BLaER1 treated with 17β-estradiol and CSF1 and Interleukin-3, amounts not matched to agents 10 nM and 100 nM (cell line): ENCODE results near the gene MSI2.
A peak's percentile ranks its signal among the peaks of the same experiment; 100 is the strongest.
"Not testable (repeated sequence)": the region's sequence is repeated elsewhere in the genome, so short reads cannot be mapped to it uniquely, and the experiment has no call there.

Experiments used
- H3K27ac ChIP-seq, 11 experiments: shearing (Covaris generic); formaldehyde crosslinking; 2 replicates each; pipeline ENCODE4 v1.8.1; 2022
- H3K27me3 ChIP-seq, 11 experiments: shearing (Covaris generic); formaldehyde crosslinking; 2 replicates each; pipeline ENCODE4 v1.8.1; 2022
- H3K36me3 ChIP-seq, 11 experiments: shearing (Covaris generic); formaldehyde crosslinking; 2 replicates each; pipeline ENCODE4 v1.8.1; 2022
- H3K4me1 ChIP-seq, 10 experiments: shearing (Covaris generic); formaldehyde crosslinking; 2 replicates each; pipeline ENCODE4 v1.8.1; 2022
- H3K4me2 ChIP-seq, 11 experiments: shearing (Covaris generic); formaldehyde crosslinking; 2 replicates each; pipeline ENCODE4 v1.8.1; 2022
- H3K4me3 ChIP-seq, 10 experiments: shearing (Covaris generic); formaldehyde crosslinking; 2 replicates each; pipeline ENCODE4 v1.8.1; 2022
- H3K9ac ChIP-seq, 11 experiments: shearing (Covaris generic); formaldehyde crosslinking; 2 replicates each; pipeline ENCODE4 v1.8.1; 2022
- H3K9me3 ChIP-seq, 11 experiments: shearing (Covaris generic); formaldehyde crosslinking; replicated peaks in 1 of 11; 2 replicates each; pipeline ENCODE4 v1.8.1; 2022
- H4K20me1 ChIP-seq, 11 experiments: shearing (Covaris generic); formaldehyde crosslinking; 2 replicates each; pipeline ENCODE4 v1.8.1; 2022
- Cebpa-rat ChIP-seq, 11 experiments: shearing (Covaris generic); IDR thresholded peaks; 2 replicates each; pipeline ENCODE4 v1.8.1; 2022

MSI2 gene

DNA sequence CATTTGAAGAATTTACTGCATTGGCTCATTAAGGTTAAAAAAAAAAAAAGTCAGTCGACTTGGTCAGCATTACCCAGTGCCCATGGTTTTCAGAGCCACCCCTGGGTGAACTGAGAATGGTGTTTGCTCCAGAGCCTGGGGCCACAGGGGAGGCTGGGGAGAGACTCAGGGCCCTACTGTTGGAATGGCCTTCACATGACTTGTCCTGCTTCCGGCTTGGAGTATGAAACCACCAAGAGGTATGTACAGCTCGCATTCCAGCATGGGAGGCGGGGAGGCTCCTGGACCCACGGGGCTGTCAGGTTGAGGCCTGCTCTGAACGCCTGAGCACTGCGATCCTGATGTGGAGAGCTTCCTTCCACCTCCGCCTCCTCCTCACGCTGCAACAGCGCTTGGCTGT, 36.8 kb downstream of the MSI2 start:
- H3K27me3 ChIP-seq, result no peaks in the 10 kb centered on the region
- 0 out of 22 replicates have a peak overlapping the region, but pooled peaks of 1 of the 11 experiments have one; percentile 3 for H3K4me2 ChIP-seq
- H3K36me3 ChIP-seq, result peaks cover 9 to 100% (median 90%) of the 10 kb centered on the region in 11 experiments
- no peak for TF ChIP-seq Cebpa-rat (IDR thresholded peaks at IDR 0.05)
- H3K4me3 ChIP-seq, result no peak overlapping the region
- H3K27ac ChIP-seq, result no peak overlapping the region
- peaks cover 8 to 68% (median 40%) of the 10 kb centered on the region in 11 experiments; a peak in 18 of 22 replicates for H4K20me1 ChIP-seq
- peaks cover 9 to 48% (median 32%) of the 10 kb centered on the region in 11 experiments for H3K9me3 ChIP-seq
- peaks cover 5 to 61% (median 44%) of the 10 kb centered on the region in 10 experiments; a peak in 17 of 20 replicates for H3K4me1 ChIP-seq
- H3K9ac ChIP-seq, result no peak overlapping the region

DNA sequence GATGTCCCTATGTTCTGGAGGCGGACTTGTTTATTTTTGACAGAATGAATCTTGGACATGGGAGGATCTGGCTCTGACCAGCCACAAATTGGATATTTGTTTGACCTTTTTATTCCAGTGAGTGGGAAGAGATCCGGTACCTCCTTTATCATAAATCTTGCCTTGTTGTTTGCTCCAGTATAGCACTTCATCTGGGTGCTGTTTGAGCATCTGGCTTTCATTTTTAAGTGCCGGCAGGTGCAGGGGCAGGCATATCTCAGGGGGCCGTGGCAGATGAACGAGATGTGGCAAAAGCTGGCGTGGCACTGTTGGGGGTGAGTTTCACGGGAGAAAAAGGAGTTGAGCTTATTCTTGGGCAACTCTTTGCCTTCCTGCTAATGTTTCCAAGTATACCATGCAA, 37.8 kb downstream of the MSI2 start:
- Histone ChIP-seq H3K9ac (no peak overlapping the region; a peak in 2 of 22 replicates), H3K4me1 (peaks cover 3 to 51% (median 33%) of the 10 kb centered on the region in 10 experiments; a peak in 17 of 20 replicates), H3K4me3 (no peak overlapping the region), H3K4me2 (peak overlapping the region in 7 of 11 experiments; percentile 5 to 40 (median 17); a peak in 8 of 22 replicates), H3K36me3 (peaks cover 19 to 100% (median 95%) of the 10 kb centered on the region in 11 experiments), H3K27ac (peak overlapping the region in 1 of 11 experiments; percentile 29; a peak in 1 of 22 replicates), H4K20me1 (peaks cover 4 to 61% (median 30%) of the 10 kb centered on the region in 11 experiments; a peak in 18 of 22 replicates), H3K27me3 (no peaks in the 10 kb centered on the region), H3K9me3 (peaks cover 16 to 58% (median 38%) of the 10 kb centered on the region in 11 experiments)
- no peak for TF ChIP-seq Cebpa-rat (IDR thresholded peaks at IDR 0.05)

- peaks cover 0 to 44% (median 26%) of the 10 kb centered on the region in 10 experiments; a peak in 15 of 20 replicates for H3K4me1 ChIP-seq
- peaks cover 0 to 56% (median 23%) of the 10 kb centered on the region in 11 experiments; a peak in 15 of 22 replicates for H4K20me1 ChIP-seq
- H3K9me3 ChIP-seq, result peaks cover 19 to 62% (median 40%) of the 10 kb centered on the region in 11 experiments
- H3K4me3 ChIP-seq, result no peak overlapping the region
- peak overlapping the region in 1 of 11 experiments; percentile 29; a peak in 2 of 22 replicates for H3K27ac ChIP-seq
- peaks cover 21 to 100% (median 95%) of the 10 kb centered on the region in 11 experiments for H3K36me3 ChIP-seq
- H3K4me2 ChIP-seq, result peak overlapping the region in 10 of 11 experiments; percentile 3 to 44 (median 18); a peak in 9 of 22 replicates
- no peak for TF ChIP-seq Cebpa-rat (IDR thresholded peaks at IDR 0.05)
- H3K9ac ChIP-seq, result no peak overlapping the region; a peak in 1 of 22 replicates
- no peaks in the 10 kb centered on the region for H3K27me3 ChIP-seq
Measured at GRCh38 chr17:57294629-57295501, 38.5 kb downstream of the MSI2 start.

DNA sequence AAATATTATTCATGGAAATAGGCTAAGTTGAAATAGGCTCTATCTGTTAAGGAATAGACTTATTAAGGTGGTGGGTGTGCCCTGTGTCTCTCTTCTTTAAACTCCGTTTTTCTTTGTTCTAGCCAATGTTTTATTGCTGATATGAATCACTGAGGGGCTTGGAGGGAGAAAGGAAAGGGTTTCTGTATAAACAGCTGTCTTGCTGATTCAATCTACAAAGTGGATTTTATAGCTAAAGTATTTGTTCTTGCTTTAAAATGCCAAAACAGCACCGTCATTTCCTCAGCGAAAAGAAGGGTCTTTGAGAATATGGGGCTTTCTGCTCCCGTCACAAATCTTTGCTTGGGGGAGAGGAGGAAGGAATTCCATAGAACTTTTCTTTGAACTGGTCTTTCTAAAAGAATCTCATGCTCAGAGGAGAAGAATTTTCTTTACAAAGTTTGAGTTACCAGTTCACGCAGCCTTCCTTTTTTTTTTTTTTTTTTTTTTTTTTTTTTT, 39.3 kb downstream of the MSI2 start:
- H3K36me3 ChIP-seq, result peaks cover 28 to 100% (median 97%) of the 10 kb centered on the region in 11 experiments
- no peak overlapping the region for H3K9ac ChIP-seq
- peak overlapping the region in 6 of 11 experiments; percentile 3 to 44 (median 20); a peak in 2 of 22 replicates for H3K4me2 ChIP-seq

GRCh38 chr17:57296231-57296630, 39.9 kb downstream of the MSI2 start:
- H3K4me2 ChIP-seq, result no peak overlapping the region
- peaks cover 35 to 100% (median 97%) of the 10 kb centered on the region in 11 experiments for H3K36me3 ChIP-seq

More for the DNA sequence above, 39.3 kb downstream of the MSI2 start:
- Histone ChIP-seq H3K27me3 (no peaks in the 10 kb centered on the region), H3K4me1 (peaks cover 0 to 39% (median 26%) of the 10 kb centered on the region in 10 experiments; a peak in 15 of 20 replicates), H4K20me1 (peaks cover 0 to 51% (median 18%) of the 10 kb centered on the region in 11 experiments; a peak in 15 of 22 replicates), H3K4me3 (no peak overlapping the region), H3K27ac (0 out of 22 replicates have a peak overlapping the region, but pooled peaks of 1 of the 11 experiments have one; percentile 29), H3K9me3 (peaks cover 26 to 69% (median 43%) of the 10 kb centered on the region in 11 experiments)
- TF ChIP-seq Cebpa-rat (IDR thresholded peaks at IDR 0.05), result no peak

GRCh38 chr17:57299176-57299575, 42.9 kb downstream of the MSI2 start:
- peaks cover 35 to 99% (median 91%) of the 10 kb centered on the region in 11 experiments for H3K36me3 ChIP-seq
- H3K4me1 ChIP-seq, result peaks cover 0 to 33% (median 25%) of the 10 kb centered on the region in 10 experiments; a peak in 16 of 20 replicates
- H4K20me1 ChIP-seq, result peaks cover 0 to 51% (median 0%) of the 10 kb centered on the region in 11 experiments; a peak in 6 of 22 replicates
- no peaks in the 10 kb centered on the region for H3K27me3 ChIP-seq
- H3K4me2 ChIP-seq, result no peak overlapping the region
- TF ChIP-seq Cebpa-rat (IDR thresholded peaks at IDR 0.05), result no peak
- no peak overlapping the region for H3K27ac ChIP-seq
- no peak overlapping the region for H3K4me3 ChIP-seq
- H3K9ac ChIP-seq, result no peak overlapping the region
- peaks cover 29 to 65% (median 43%) of the 10 kb centered on the region in 11 experiments for H3K9me3 ChIP-seq

More at GRCh38 chr17:57296231-57296630, 39.9 kb downstream of the MSI2 start:
- Histone ChIP-seq H4K20me1 (peaks cover 0 to 50% (median 13%) of the 10 kb centered on the region in 11 experiments; a peak in 12 of 22 replicates), H3K4me1 (peaks cover 0 to 35% (median 25%) of the 10 kb centered on the region in 10 experiments; a peak in 15 of 20 replicates), H3K4me3 (no peak overlapping the region), H3K27me3 (no peaks in the 10 kb centered on the region), H3K9me3 (peaks cover 29 to 72% (median 43%) of the 10 kb centered on the region in 11 experiments), H3K9ac (no peak overlapping the region), H3K27ac (no peak overlapping the region)
- TF ChIP-seq Cebpa-rat (IDR thresholded peaks at IDR 0.05), result no peak

DNA sequence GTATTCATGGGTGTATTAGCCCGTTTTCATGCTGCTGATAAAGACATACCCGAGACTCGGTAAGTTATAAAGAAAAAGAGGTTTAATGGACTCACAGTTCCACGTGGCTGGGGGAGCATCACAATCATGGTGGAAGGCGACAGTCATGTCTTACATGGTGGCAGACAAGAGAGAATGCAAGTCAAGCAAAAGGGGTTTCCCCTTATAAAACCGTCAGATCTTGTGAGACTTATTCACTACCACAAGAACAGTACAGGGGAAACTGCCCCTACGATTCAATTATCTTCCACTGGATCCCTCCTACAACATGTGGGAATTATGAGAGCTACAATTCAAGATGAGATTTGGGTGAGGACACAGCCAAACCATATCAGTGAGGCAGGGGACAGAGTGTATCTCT, 44.3 kb downstream of the MSI2 start:
- H3K9ac ChIP-seq, H3K27me3 ChIP-seq, H3K4me3 ChIP-seq, H3K4me2 ChIP-seq, H3K27ac ChIP-seq: not testable (repeated sequence)
- Histone ChIP-seq H3K4me1 (peaks cover 0 to 36% (median 20%) of the 10 kb centered on the region in 10 experiments; a peak in 17 of 20 replicates), H4K20me1 (peaks cover 0 to 57% (median 8%) of the 10 kb centered on the region in 11 experiments; a peak in 10 of 22 replicates), H3K36me3 (peaks cover 35 to 98% (median 78%) of the 10 kb centered on the region in 11 experiments), H3K9me3 (peaks cover 29 to 51% (median 40%) of the 10 kb centered on the region in 11 experiments)

DNA sequence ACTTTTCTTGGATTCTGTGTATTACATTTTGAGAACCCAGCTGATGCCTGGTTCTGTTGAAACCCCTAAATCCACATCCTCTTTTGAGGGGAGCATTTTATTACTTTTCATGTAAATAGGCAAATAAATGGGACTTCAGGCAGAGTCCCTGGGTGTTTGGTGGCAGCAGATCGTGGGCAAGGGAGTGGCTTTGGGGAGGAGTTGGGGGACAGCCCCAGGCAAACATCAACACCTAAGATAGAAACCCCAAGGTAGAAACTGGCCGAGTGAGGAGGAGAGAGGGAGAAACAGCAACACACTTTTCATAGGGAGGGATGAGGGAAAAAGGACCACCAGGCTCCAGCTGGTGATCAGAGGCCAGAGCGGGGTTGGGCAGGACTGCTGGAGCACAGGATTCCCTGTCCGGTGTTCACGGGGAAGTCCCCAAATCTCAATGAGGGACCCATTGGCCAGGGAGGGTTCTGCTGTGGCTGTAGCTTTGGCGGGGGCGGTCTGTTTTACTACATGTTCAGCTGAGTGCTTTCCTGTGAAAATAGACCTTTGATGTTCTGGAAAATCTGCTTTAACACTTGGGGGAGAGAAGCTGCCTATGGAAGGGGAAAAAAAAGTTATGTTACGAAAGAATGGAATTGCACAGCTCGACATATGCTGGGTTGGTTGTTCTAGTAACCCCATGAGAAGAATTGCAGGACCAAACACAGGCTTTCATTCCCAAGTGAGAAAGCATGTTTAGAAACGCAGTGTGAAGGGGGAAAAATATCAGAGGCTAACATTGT, 46.6 kb downstream of the MSI2 start:
- peak overlapping the region in 3 of 11 experiments; percentile 2 to 19 (median 3); a peak in 3 of 22 replicates for H3K4me2 ChIP-seq
- peaks cover 29 to 94% (median 71%) of the 10 kb centered on the region in 11 experiments for H3K36me3 ChIP-seq
- TF ChIP-seq Cebpa-rat (IDR thresholded peaks at IDR 0.05), result no peak
- H3K9ac ChIP-seq, result no peak overlapping the region
- H4K20me1 ChIP-seq, result peaks cover 0 to 80% (median 24%) of the 10 kb centered on the region in 11 experiments; a peak in 13 of 22 replicates
- peaks cover 0 to 58% (median 37%) of the 10 kb centered on the region in 10 experiments; a peak in 18 of 20 replicates for H3K4me1 ChIP-seq
- H3K9me3 ChIP-seq, result peaks cover 10 to 28% (median 21%) of the 10 kb centered on the region in 11 experiments
- no peaks in the 10 kb centered on the region for H3K27me3 ChIP-seq
- H3K4me3 ChIP-seq, result no peak overlapping the region
- H3K27ac ChIP-seq, result peak overlapping the region in 2 of 11 experiments; percentile 15 to 30; a peak in 2 of 22 replicates
